ENCODE results near the gene LAMP1.

GRCh38 chr13:113332615-113333014 lies 35.6 kb downstream of the LAMP1 start:
- TF ChIP-seq, protein P1, sequence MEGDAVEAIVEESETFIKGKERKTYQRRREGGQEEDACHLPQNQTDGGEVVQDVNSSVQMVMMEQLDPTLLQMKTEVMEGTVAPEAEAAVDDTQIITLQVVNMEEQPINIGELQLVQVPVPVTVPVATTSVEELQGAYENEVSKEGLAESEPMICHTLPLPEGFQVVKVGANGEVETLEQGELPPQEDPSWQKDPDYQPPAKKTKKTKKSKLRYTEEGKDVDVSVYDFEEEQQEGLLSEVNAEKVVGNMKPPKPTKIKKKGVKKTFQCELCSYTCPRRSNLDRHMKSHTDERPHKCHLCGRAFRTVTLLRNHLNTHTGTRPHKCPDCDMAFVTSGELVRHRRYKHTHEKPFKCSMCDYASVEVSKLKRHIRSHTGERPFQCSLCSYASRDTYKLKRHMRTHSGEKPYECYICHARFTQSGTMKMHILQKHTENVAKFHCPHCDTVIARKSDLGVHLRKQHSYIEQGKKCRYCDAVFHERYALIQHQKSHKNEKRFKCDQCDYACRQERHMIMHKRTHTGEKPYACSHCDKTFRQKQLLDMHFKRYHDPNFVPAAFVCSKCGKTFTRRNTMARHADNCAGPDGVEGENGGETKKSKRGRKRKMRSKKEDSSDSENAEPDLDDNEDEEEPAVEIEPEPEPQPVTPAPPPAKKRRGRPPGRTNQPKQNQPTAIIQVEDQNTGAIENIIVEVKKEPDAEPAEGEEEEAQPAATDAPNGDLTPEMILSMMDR (IDR thresholded peaks at IDR 0.05): no peak
- TF ChIP-seq POLR2A (IDR thresholded peaks at IDR 0.05): no peak

Data from Peyer's patch (tissue), 4 donors.